Measurements from ENCODE around the gene SUMF1.

SUMF1 gene

DNA sequence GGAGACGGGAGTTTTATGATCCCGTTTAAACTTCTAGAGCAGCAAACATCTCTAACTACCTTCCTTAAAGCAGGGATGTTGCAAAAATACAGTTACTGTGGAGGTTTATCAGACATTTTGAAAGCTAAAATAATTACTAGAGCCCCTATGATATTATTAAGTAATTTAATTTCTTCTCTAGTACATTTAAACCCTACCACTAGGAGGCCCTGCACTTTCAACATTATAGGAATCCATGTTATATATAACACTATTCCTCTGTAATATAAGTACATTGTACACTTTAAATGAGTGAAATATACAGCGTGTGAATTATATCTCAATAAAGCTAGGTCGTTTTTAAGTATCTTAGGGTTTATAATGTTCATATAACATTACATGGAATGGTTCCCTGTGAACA, 152.4 kb downstream of the SUMF1 start:
- DNase-seq (ENCODE audit: low read depth, low spot score): no peak
- H3K27ac ChIP-seq: no peak overlapping the region

DNA sequence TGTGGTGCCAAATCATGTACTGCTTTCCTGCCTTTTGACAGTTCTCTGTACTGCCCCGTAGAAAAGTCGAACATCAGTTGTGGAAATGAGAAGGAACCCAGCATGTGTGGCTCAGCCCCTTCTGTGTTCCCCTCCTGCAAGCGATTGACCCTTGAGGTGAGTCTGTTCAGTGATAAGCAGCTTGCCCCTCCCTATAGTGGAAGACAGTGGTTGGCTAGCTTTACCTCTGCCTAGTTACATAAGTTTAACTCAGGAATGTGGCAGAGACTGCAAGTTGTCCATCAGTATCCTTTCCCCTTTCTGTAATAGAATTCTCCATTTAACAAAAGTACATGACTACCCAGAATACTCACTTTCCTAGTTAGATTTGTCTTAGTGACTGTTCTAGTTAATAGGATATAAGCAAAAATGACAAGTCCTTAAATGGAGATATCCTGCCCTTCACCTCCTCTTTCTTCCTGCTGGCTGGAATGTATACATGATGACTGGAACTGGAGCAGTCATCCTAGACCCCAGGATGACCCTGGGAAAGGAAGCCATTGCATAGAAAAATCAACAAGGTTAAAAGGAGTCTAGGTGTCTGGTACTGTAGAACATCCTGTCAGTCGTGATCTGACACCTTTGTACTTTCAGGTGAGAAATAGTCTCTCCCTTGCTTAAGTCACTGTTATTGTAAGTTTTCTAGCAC, 153.3 kb downstream of the SUMF1 start:
- no peak overlapping the region for H3K27ac ChIP-seq
- no peak for DNase-seq (ENCODE audit: low read depth, low spot score)

DNA sequence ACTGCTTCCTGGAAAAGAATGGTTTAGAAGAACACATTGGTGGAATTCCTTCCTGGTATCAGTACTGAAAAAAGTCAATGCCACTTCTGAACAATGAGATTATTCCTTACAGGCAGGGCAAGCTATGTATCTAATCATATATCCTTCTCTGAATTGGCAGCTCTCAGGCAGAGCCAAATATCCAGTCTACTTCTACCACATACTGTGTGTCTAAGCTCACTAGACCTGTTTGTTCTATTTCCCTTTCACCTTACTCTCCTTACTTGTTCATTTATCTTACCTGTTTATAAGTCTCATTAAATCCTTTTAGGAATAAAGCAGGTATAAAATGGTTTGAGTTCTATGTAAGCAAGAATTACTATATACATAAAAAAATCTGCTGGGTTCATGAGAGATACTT, 155.6 kb downstream of the SUMF1 start:
- no peak overlapping the region for H3K27ac ChIP-seq
- DNase-seq (ENCODE audit: low read depth, low spot score): no peak

Measured in epithelial cell of prostate (primary cell).